Measurements from ENCODE around the gene NAGLU.
"Not testable (repeated sequence)": the region's sequence is repeated elsewhere in the genome, so short reads cannot be mapped to it uniquely, and the experiment has no call there.

The NAGLU gene

GRCh38 chr17:42521666-42522262, 14.3 kb upstream of the NAGLU start:
- no peak for DNase-seq

DNA sequence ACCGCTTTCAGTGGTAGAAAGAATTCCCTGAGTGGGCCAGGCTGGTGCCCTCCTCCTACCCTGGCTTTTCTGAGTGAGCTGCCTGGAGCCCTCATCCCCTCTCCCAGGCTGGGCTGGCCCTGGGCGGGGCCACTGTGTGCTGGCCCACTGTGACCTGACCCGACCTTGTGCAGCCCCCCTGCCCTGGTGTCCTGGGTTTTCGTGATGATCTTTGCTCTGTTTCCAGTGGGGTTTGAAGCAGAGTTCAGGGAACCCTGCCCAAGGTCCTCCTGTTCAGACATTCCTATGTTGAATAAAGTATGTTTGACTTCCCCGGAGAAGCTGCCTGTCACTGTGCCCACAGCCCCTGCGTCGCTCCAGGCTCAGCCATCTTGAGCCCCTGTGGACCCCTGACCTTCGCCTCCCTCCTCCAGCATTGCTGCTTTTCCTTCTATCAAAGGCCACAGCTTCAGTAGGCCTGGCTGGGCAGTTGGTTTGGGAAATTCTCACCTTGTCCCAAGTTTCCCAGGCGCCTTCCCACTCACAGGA, 13.7 kb upstream of the NAGLU start:
- no peak for DNase-seq

GRCh38 chr17:42522798-42523278, 13.2 kb upstream of the NAGLU start:
- no peak for DNase-seq

- no peak for DNase-seq
Observed at GRCh38 chr17:42525221-42525620, 10.8 kb upstream of the NAGLU start.

DNA sequence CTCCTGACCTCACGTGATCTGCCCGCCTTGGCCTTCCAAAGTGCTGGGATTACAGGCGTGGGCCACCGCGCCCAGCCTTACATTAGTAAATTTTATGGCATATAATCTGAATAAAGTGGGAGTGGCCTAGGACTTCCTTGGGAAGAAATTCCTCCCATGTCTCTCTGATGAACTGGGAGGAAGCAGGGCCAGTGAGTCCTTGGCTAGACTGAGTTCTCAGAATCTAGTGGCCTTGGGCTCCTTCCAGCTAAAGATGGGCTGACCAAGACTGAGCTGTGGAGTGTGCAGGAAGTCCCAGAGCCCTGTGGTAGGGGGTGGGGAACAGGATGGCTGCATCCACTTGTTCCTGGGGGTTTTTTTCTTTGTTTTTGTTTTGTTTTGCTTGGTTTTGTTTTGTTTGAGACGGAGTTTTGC, 10.0 kb upstream of the NAGLU start:
- no peak for DNase-seq

DNA sequence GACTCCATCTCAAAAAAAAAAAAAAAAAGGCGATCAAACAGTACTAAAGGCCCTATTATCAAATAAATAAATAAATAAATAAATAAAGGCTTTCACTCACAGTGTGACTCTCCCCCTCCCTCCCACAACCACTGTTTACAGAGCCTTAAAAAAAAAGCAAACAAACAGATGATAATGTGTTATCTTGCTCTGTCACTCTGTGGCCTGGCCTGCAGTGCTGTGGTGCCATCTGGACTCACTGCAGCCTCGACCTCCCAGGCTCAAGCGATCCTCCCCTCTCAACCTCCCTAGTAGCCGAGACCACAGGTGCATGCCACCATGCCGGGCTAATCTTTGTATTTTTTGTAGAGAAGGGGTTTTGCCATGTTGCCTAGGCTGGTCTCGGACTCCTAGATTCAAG, 8.1 kb upstream of the NAGLU start:
- no peak for DNase-seq

- no peak for DNase-seq
Observed at GRCh38 chr17:42529061-42529460, 7.0 kb upstream of the NAGLU start.

DNA sequence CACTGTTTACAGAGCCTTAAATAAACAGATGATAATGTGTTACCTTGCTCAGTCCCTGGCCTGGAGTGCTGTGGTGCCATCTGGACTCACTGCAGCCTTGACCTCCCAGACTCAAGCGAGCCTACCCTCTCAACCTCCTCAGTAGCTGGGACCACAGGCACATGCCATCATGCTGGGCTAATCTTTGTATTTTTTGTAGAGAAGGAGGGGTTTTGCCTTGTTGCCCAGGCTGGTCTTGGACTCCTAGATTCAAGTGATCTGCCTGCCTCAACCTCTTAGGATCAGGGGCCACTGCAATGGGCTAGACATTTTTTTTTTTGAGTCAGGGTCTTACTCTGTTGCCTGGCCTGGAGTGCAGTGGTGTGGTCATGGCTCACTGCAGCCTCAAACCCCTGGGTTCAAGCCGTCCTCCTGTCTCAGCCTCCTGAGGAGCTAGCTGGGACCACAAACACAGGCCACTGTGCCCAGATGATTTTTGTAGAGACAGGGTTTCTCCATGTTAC, 5.0 kb upstream of the NAGLU start:
- no peak for DNase-seq

GRCh38 chr17:42531455-42532354, 4.3 kb upstream of the NAGLU start:
- DNase-seq, result peak in 9 of 14 donors; percentile 14 to 68 (median 36)

DNA sequence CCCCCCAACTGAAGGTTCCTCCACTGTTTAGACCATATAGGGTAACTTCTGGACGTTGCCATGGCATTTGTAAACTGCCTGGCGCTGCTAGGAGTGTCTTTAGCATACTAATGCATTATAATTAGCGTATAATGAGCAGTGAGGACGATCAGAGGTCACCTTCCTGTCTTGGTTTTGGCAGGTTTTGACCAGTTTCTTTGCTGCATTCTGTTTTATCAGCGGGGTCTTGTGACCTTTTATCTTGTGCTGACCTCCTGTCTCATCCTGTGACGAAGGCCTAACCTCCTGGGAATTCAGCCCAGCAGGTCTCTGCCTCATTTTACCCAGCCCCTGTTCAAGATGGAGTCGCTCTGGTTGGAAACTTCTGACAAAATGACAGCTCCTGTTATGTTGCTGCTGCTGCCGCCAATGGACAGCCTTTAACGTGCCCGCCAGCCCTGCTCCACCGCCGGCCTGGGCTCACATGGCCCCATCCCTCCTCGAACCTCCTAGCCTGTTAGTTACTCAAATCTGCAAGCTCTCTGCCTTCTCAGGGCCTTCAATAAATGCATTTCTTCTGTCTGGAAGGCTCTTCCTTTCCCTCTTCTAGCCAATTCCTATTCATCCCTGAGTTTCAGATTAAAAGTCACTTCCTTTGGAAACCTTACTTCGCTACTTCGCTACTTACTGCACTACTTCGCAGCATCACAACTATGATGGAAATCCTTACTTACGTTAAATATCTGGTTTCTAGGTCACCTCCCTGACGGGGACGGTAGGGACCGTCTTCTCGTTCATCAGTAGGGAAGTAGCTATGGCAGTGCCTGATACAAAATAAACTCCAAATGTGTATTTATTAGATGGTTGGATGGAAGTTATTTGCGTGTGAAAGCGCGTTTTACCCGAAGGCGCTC, 640 bp upstream of the NAGLU start:
- peak in 6 of 14 donors; percentile 8 to 54 (median 35) for DNase-seq

DNA sequence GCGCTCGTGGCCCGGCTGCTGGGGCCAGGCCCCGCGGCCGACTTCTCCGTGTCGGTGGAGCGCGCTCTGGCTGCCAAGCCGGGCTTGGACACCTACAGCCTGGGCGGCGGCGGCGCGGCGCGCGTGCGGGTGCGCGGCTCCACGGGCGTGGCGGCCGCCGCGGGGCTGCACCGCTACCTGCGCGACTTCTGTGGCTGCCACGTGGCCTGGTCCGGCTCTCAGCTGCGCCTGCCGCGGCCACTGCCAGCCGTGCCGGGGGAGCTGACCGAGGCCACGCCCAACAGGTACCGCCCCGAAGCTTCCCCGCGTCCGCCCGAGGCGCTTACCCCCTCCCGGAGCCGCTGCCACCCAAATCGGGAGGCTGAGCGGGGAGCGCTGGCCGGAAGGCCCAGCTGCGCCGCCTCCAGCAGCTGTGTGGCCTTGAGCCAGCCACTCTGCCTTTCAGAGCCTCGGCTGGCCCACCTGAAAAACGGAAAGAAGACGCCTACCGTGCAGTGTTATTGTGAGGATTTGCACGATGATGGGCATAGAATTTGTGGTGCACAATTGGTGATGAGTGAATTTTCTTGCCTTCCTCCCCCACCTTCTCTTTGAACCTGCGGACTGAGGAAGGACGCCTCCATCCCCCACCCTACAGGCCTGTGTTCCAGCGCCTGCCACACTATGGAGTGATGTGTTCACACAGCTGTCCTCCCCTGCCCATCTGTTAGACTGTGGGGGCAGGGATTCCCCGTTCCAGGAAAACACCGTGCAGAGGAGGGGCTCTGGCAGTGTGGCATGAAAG, 523 bp downstream of the NAGLU start:
- DNase-seq, result peak in 11 of 14 donors; percentile 46 to 83 (median 68)

DNA sequence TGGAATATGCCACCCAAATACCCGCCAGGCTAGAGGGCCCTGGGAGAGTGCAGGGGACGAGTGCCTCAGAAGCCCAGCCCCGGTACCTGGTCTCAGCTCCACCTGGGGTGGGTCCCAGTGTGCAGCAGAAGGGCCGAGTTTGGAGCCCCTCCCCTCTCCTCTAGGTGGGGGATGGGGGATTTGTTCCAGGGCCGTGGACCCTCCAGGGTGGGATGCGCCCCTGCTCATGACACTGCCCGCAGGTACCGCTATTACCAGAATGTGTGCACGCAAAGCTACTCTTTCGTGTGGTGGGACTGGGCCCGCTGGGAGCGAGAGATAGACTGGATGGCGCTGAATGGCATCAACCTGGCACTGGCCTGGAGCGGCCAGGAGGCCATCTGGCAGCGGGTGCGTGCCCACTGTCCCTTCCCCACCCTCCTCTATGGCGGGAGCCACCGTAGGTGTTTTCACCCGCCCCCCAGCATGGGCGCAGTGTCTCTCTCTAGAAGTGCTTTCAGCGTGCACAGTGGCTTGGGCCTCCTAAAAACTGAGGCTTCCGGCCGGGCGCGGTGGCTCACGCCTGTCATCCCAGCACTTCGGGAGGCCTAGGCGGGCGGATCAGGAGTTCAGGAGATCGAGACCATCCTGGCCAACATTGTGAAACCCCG, 1.2 kb downstream of the NAGLU start:
- no peak for DNase-seq

GRCh38 chr17:42537826-42538451, 1.9 kb downstream of the NAGLU start:
- DNase-seq, result no peak

GRCh38 chr17:42538482-42538881, 2.4 kb downstream of the NAGLU start:
- DNase-seq, result no peak

DNA sequence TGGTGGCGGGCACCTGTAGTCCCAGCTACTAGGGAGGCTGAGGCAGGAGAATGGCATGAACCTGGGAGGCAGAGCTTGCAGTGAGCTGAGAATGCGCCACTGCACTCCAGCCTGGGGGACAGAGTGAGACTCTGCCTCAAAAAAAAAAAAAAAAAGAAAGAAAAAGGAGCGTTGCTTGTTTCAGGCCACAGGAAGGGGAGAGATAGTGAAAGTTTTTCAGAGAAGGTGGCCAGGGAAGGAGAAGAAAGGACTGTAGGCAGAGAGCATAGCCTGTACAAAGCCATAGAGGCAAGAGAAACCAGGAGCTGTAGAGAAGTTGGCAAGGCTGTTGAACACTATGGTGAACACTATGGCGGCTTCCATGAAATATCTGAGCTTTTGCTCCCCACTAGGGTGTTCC, 4.5 kb downstream of the NAGLU start:
- DNase-seq, result not testable (repeated sequence)

- no peak for DNase-seq
Observed at GRCh38 chr17:42541041-42541833, 5.2 kb downstream of the NAGLU start.

DNA sequence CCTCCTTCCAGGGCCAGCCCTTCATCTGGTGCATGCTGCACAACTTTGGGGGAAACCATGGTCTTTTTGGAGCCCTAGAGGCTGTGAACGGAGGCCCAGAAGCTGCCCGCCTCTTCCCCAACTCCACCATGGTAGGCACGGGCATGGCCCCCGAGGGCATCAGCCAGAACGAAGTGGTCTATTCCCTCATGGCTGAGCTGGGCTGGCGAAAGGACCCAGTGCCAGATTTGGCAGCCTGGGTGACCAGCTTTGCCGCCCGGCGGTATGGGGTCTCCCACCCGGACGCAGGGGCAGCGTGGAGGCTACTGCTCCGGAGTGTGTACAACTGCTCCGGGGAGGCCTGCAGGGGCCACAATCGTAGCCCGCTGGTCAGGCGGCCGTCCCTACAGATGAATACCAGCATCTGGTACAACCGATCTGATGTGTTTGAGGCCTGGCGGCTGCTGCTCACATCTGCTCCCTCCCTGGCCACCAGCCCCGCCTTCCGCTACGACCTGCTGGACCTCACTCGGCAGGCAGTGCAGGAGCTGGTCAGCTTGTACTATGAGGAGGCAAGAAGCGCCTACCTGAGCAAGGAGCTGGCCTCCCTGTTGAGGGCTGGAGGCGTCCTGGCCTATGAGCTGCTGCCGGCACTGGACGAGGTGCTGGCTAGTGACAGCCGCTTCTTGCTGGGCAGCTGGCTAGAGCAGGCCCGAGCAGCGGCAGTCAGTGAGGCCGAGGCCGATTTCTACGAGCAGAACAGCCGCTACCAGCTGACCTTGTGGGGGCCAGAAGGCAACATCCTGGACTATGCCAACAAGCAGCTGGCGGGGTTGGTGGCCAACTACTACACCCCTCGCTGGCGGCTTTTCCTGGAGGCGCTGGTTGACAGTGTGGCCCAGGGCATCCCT, 7.4 kb downstream of the NAGLU start:
- DNase-seq, result peak in 4 of 14 donors; percentile 17 to 45 (median 21)

GRCh38 chr17:42544874-42545283, 8.8 kb downstream of the NAGLU start:
- DNase-seq, result no peak

Measured in C1 segment of cervical spinal cord (tissue), 14 donors.